Measurements from ENCODE around the gene CLDN22.

The CLDN22 gene

DNA sequence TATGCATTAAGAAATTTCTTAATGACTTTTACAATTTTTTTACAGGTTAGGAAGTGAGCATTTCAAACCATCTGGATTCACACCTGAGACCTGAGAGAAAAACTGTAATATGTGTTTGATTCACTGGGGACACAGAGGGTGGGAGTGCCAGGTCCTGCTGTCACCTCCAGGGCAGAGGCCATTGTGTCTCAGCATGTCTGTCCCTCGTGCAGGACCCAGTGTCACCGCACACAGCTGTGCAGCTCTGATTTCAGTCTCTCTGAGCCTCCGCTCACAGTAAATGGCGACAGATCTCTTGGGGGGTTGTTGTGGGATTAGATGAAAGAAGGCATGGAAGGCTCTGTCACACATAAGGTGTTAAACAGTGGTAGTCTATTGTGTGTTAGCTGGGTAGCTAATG lies 25.2 kb upstream of the CLDN22 start:
- no peak for FAIRE-seq
- no peak for TF ChIP-seq TAF1 (IDR thresholded peaks at IDR 0.05; ENCODE audit: borderline replicate concordance, low read depth, low read length)
- DNase-seq (ENCODE audit: insufficient read length) = no peak

- no peak for DNase-seq (ENCODE audit: insufficient read length)
- no peak for FAIRE-seq
- TF ChIP-seq TAF1 (IDR thresholded peaks at IDR 0.05; ENCODE audit: borderline replicate concordance, low read depth, low read length) (no peak), POLR2AphosphoS5 (IDR thresholded peaks at IDR 0.05; ENCODE audit: low read depth, low read length) (no peak), POLR2A (IDR thresholded peaks at IDR 0.05; ENCODE audit: low read depth, low read length) (no peak)
These were observed 24.6 kb upstream of the CLDN22 start for GRCh38 chr4:183344523-183345255.

GRCh38 chr4:183343730-183344129 lies 23.7 kb upstream of the CLDN22 start:
- TF ChIP-seq POLR2AphosphoS5 (IDR thresholded peaks at IDR 0.05; ENCODE audit: low read depth, low read length) = no peak
- TF ChIP-seq TAF1 (IDR thresholded peaks at IDR 0.05; ENCODE audit: borderline replicate concordance, low read depth, low read length) = no peak
- no peak for TF ChIP-seq POLR2A (IDR thresholded peaks at IDR 0.05; ENCODE audit: low read depth, low read length)
- no peak for FAIRE-seq

DNA sequence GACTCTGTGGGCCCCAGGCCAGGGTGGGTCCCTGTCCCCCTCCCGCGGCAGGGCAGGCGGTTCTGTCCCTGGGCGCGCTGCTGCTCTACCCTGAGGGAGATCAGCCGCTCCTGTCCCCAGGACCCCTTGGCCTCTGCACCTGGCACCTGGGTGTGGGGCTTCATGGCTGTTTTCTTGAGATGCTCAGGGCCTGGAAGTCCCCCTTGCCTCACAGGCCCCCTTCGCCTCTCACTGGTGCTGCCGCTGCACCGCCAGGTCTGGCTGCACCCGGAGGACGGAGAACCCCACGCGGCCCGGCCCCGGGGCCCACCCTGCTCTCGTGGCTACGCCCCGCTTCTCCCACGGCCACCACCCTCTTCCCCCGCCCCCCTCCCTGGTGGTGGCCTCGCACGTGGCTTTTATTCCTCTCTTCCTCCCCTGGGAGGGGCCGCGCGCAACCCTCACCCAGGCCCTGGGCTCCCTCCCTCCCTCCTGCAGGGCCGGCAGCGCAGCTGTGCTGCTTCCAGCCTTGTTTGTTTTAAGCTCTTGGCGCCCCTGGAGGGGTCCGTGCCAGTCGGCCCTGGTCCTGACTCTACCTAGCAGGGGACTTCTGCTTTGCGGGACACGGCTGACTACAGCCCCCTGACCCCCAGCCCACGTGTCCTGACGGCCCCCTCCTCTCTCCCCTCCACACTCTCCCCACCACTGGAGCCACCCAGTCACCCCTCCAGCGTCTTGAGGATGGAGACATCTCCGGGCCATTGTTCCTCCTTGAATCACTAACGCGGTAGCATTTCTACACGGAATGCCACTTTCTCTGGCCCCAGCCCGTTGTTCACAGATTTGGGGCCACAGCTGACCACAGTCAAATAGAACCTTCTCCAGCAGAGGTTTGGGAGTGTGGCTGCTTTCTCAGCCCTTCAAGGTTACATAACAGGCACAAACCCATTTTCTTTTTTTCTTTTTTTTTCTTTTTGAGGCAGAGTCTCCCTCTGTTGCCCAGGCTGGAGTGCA lies 22.8 kb upstream of the CLDN22 start:
- DNase-seq (ENCODE audit: insufficient read length) (no peak), FAIRE-seq (no peak)
- TF ChIP-seq POLR2AphosphoS5 (IDR thresholded peaks at IDR 0.05; ENCODE audit: low read depth, low read length) (no peak), POLR2A (IDR thresholded peaks at IDR 0.05; ENCODE audit: low read depth, low read length) (no peak), TAF1 (IDR thresholded peaks at IDR 0.05; ENCODE audit: borderline replicate concordance, low read depth, low read length) (no peak)

More at GRCh38 chr4:183343730-183344129, 23.7 kb upstream of the CLDN22 start:
- no peak for DNase-seq (ENCODE audit: insufficient read length)

GRCh38 chr4:183337833-183338232 lies 17.8 kb upstream of the CLDN22 start:
- no peak for DNase-seq (ENCODE audit: insufficient read length)
- no peak for FAIRE-seq
- no peak for TF ChIP-seq POLR2A (IDR thresholded peaks at IDR 0.05; ENCODE audit: low read depth, low read length)
- no peak for TF ChIP-seq POLR2AphosphoS5 (IDR thresholded peaks at IDR 0.05; ENCODE audit: low read depth, low read length)
- TF ChIP-seq TAF1 (IDR thresholded peaks at IDR 0.05; ENCODE audit: borderline replicate concordance, low read depth, low read length) = no peak

DNA sequence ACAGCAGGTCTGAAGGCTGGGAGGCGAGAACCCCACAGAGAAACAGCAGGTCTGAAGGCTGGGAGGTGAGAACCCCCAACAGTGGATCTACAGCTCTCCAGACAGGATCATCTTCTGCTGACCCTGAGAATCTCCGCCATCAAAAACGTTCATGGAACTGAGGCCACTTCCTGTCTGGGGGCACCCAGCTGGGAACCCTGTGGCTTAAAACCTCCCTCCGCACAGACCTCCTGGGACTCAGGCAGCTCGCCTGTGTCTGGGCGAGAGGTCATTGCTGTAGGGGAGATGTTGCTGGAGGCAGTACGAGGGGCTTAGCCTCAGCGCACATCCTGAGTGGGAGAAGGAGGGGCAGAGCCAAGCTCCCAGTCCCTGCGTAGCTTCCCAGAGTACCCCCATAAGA lies 17.3 kb upstream of the CLDN22 start:
- TF ChIP-seq POLR2AphosphoS5 (IDR thresholded peaks at IDR 0.05; ENCODE audit: low read depth, low read length) = no peak
- no peak for TF ChIP-seq TAF1 (IDR thresholded peaks at IDR 0.05; ENCODE audit: borderline replicate concordance, low read depth, low read length)
- TF ChIP-seq POLR2A (IDR thresholded peaks at IDR 0.05; ENCODE audit: low read depth, low read length) = no peak
- no peak for DNase-seq (ENCODE audit: insufficient read length)
- FAIRE-seq = no peak

GRCh38 chr4:183335369-183335940 lies 15.4 kb upstream of the CLDN22 start:
- DNase-seq (ENCODE audit: insufficient read length) (no peak), FAIRE-seq (no peak)
- TF ChIP-seq POLR2AphosphoS5 (IDR thresholded peaks at IDR 0.05; ENCODE audit: low read depth, low read length) (no peak), POLR2A (IDR thresholded peaks at IDR 0.05; ENCODE audit: low read depth, low read length) (no peak), TAF1 (IDR thresholded peaks at IDR 0.05; ENCODE audit: borderline replicate concordance, low read depth, low read length) (no peak)

GRCh38 chr4:183333983-183334382 lies 13.9 kb upstream of the CLDN22 start:
- no peak for DNase-seq (ENCODE audit: insufficient read length)
- TF ChIP-seq POLR2AphosphoS5 (IDR thresholded peaks at IDR 0.05; ENCODE audit: low read depth, low read length) (no peak), POLR2A (IDR thresholded peaks at IDR 0.05; ENCODE audit: low read depth, low read length) (no peak), TAF1 (IDR thresholded peaks at IDR 0.05; ENCODE audit: borderline replicate concordance, low read depth, low read length) (no peak)
- FAIRE-seq = no peak

DNA sequence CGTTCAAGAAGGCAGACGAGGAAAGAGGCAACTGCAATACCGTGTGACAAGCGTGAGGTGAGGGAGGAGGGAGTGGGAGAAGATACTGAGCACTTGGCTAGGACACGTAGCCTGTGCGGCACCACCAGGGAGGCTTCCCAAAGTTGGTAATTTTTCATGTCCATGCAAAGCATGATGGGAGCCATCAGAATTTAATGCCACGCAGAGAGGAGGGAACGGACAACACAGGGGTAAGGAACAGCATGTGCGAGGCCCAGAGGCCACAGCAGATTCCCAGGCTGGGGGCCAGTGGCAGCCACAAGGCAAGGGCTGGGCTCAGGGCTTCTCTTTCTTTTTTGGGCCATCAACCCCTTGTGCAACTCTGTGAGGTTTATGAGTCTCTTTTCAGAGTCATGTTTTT lies 13.1 kb upstream of the CLDN22 start:
- no peak for FAIRE-seq
- TF ChIP-seq POLR2AphosphoS5 (IDR thresholded peaks at IDR 0.05; ENCODE audit: low read depth, low read length) (no peak), POLR2A (IDR thresholded peaks at IDR 0.05; ENCODE audit: low read depth, low read length) (no peak), TAF1 (IDR thresholded peaks at IDR 0.05; ENCODE audit: borderline replicate concordance, low read depth, low read length) (no peak)

GRCh38 chr4:183332447-183332846 lies 12.4 kb upstream of the CLDN22 start:
- no peak for FAIRE-seq

More for the DNA sequence above, 13.1 kb upstream of the CLDN22 start:
- DNase-seq (ENCODE audit: insufficient read length) = no peak

GRCh38 chr4:183330841-183331240 lies 10.8 kb upstream of the CLDN22 start:
- DNase-seq (ENCODE audit: insufficient read length) (no peak), FAIRE-seq (no peak)
- TF ChIP-seq POLR2A (IDR thresholded peaks at IDR 0.05; ENCODE audit: low read depth, low read length) (no peak), POLR2AphosphoS5 (IDR thresholded peaks at IDR 0.05; ENCODE audit: low read depth, low read length) (no peak), TAF1 (IDR thresholded peaks at IDR 0.05; ENCODE audit: borderline replicate concordance, low read depth, low read length) (no peak)

More at GRCh38 chr4:183332447-183332846, 12.4 kb upstream of the CLDN22 start:
- DNase-seq (ENCODE audit: insufficient read length) = no peak
- TF ChIP-seq POLR2A (IDR thresholded peaks at IDR 0.05; ENCODE audit: low read depth, low read length) (no peak), POLR2AphosphoS5 (IDR thresholded peaks at IDR 0.05; ENCODE audit: low read depth, low read length) (no peak), TAF1 (IDR thresholded peaks at IDR 0.05; ENCODE audit: borderline replicate concordance, low read depth, low read length) (no peak)
